Left lung (tissue), 10 donors: ENCODE measurements around the gene ANO3. TPM values are rescaled to one million over a fixed set of nuclear protein-coding genes. Genes with fewer than 3 reads are reported as not detected.

Experiments
- ATAC-seq: fragments of 200-7000 bp; cut with Tn5 transposase; one replicate; pipeline ENCODE4 v1.9.1; 2020; ENCODE audit warnings: moderate library complexity
- DNase-seq, 4 donors: peaks; one replicate each; pipeline ENCODE4 v3.0.0-alpha.2; 2013 to 2020
- H3K27ac ChIP-seq, 2 donors: fragments of 200-600 bp; sonication (generic) in 1 of 2; one replicate each; pipeline versions ENCODE4 v1.5.0 to v1.8.0; 2020 to 2021
- H3K27me3 ChIP-seq, 2 donors: fragments of 200-600 bp; sonication (generic) in 1 of 2; one replicate each; pipeline versions ENCODE4 v1.5.0 to v1.8.0; 2020 to 2021
- H3K36me3 ChIP-seq, 2 donors: fragments of 200-600 bp; sonication (generic) in 1 of 2; one replicate each; pipeline versions ENCODE4 v1.5.0 to v1.8.0; 2020 to 2021
- H3K4me1 ChIP-seq, 2 donors: fragments of 200-600 bp; one replicate each; pipeline ENCODE4 v1.8.0; 2021
- H3K4me3 ChIP-seq, 2 donors: fragments of 200-600 bp; sonication (generic) in 1 of 2; one replicate each; pipeline versions ENCODE4 v1.5.0 to v1.8.0; 2020 to 2021; ENCODE audit warnings: mild to moderate bottlenecking in 1 of 2
- H3K9me3 ChIP-seq, 2 donors: fragments of 200-600 bp; sonication (generic) in 1 of 2; one replicate each; pipeline versions ENCODE4 v1.5.0 to v1.8.0; 2020 to 2021
- intact Hi-C, 2 donors: fragments of 100-400 bp; cut with DNase I; formaldehyde crosslinking; loops; one replicate each; pipeline versions ENCODE4 v1.11.2 to v1.14.2; 2022
- polyA plus RNA-seq, 6 donors: library from polyadenylated mRNA; unstranded; fragments of 120-200 nt; gene quantifications; one replicate each; pipeline ENCODE4 v1.2.1, GENCODE V29; 2013; ENCODE audit not compliant: insufficient read length in 6 of 6
- total RNA-seq, 2 donors: library from RNA; stranded (reverse); fragmentation: NEBNext Ultra II Directional; extraction: Animal tissue kit (Norgen Biotek cat#: 25700); gene quantifications; one replicate each; pipeline ENCODE4 v1.2.1, GENCODE V29; 2021
- TF ChIP-seq, protein P1 (sequence below), 2 donors: fragments of 200-600 bp; sonication (generic) in 1 of 2; IDR thresholded peaks; one replicate each; pipeline versions ENCODE4 v1.5.0 to v1.8.0; 2021; ENCODE audit warnings: antibody characterized with exemption in 2 of 2
- donor health status: DM: no; HTN: yes; CAD: no.
- donor health status: DM: no; HTN: no; CAD: no.

The ANO3 gene
- total and polyA plus RNA-seq, 8 donors, result 0.31 to 1.4 (median 0.56) TPM

DNA sequence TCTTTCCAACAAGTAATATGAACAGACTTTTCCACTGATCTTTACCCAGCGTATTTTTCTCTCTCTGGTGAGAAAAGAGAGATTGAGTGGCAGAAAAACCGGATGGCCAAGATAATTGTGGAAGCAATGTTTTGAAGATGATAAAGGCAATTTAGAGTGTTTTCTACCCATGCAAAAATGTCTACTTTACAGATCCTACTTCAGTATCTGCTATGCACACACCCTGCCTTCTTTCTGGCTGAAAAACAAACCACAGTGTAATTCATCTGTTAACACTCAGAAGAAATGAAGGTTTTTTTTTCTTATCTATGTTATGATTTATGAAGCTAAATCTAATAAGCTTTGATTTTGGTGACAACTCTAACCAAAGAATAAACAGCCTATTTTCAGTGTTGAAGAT is 333.1 kb downstream of the ANO3 start:
- Histone ChIP-seq H3K9me3 (no peaks in the 10 kb centered on the region), H3K4me3 (no peak overlapping the region), H3K27me3 (no peaks in the 10 kb centered on the region), H3K36me3 (no peaks in the 10 kb centered on the region), H3K27ac (no peak overlapping the region), H3K4me1 (no peaks in the 10 kb centered on the region)
- intact Hi-C loops, result no loop called here
- ATAC-seq, result no peak
- TF ChIP-seq, protein P1, sequence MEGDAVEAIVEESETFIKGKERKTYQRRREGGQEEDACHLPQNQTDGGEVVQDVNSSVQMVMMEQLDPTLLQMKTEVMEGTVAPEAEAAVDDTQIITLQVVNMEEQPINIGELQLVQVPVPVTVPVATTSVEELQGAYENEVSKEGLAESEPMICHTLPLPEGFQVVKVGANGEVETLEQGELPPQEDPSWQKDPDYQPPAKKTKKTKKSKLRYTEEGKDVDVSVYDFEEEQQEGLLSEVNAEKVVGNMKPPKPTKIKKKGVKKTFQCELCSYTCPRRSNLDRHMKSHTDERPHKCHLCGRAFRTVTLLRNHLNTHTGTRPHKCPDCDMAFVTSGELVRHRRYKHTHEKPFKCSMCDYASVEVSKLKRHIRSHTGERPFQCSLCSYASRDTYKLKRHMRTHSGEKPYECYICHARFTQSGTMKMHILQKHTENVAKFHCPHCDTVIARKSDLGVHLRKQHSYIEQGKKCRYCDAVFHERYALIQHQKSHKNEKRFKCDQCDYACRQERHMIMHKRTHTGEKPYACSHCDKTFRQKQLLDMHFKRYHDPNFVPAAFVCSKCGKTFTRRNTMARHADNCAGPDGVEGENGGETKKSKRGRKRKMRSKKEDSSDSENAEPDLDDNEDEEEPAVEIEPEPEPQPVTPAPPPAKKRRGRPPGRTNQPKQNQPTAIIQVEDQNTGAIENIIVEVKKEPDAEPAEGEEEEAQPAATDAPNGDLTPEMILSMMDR (IDR thresholded peaks at IDR 0.05), result no peak
- DNase-seq, result peak in 2 of 4 donors; percentile 43 to 44

DNA sequence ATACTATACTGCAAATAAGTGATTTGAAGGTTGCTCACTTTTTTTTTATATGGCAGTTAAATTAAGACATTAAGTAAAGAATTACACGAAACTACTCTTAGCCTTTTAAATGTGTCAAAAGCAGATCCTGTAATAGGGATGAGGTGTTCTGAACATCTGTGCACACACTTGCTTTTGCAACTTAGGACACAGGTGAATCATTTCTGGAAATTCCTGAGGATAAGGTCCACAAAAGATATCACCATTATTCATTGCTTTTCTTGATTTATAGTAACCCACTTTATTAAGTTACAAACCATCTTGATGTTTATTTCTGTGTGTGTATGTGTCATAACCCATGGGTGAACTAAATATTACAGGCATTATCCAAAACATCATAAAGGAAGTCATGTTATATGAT is 334.0 kb downstream of the ANO3 start:
- H3K9me3 ChIP-seq, result no peaks in the 10 kb centered on the region
- H3K4me1 ChIP-seq, result no peaks in the 10 kb centered on the region
- intact Hi-C loops, result no loop called here
- H3K27ac ChIP-seq, result no peak overlapping the region
- no peaks in the 10 kb centered on the region for H3K27me3 ChIP-seq
- H3K36me3 ChIP-seq, result no peaks in the 10 kb centered on the region
- no peak overlapping the region for H3K4me3 ChIP-seq
- ATAC-seq (no peak), DNase-seq (no peak)
- TF ChIP-seq, protein P1 (IDR thresholded peaks at IDR 0.05), result no peak

DNA sequence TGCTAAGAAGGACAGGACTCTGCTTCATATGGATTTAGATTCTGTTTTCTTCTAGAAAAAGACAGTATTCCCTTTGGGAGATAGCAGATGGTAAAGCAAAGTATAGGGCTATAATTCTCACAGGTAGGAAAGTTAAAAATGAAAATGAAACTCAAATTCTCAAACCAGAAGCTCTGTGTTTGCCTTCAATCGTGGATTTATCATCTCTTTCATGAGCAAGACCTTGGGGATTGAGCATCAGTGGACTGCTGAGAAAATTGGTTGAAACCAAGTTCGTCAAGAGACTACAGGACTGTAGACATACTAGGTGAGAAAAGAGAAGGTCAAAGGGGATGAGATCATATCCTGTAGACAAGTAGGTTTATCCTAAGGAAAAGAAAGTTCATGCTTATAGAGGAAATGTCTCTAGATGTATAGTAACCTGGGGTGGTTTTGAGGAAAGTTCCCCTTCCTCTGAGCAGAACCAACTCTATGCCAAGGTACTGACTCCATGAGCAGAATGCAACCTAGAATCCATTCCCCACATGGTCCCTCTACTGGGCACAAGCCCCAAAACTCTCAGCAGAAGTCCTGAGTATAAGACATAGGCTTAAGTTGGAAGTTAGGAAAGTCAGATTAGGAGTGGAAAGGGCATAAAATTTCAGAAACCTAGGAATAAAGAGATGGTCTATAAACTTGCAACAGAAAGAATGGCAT is 343.5 kb downstream of the ANO3 start:
- TF ChIP-seq, protein P1 (IDR thresholded peaks at IDR 0.05), result no peak
- Histone ChIP-seq H3K36me3 (no peaks in the 10 kb centered on the region), H3K27ac (no peak overlapping the region), H3K4me3 (no peak overlapping the region), H3K9me3 (no peaks in the 10 kb centered on the region), H3K4me1 (no peaks in the 10 kb centered on the region), H3K27me3 (no peaks in the 10 kb centered on the region)
- intact Hi-C loops, result no loop called here
- no peak for DNase-seq
- ATAC-seq, result no peak

DNA sequence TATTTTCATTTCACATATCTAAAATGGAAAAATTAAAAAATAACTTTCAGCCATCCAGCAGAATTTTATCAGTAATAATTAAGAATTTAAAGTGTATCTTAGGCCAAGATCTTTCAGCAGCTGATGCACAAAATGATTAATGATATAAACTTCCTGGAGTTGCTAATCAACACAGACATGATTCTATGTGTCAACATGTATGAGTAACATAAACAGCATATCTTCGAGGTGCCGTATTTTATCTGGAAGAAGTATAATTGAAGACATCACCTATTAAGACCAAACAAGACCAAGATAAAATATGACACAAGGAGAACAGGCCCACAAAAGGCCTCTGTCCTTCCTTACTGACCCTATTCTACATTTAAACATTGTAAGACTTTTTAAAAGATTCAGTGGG is 344.7 kb downstream of the ANO3 start:
- no peaks in the 10 kb centered on the region for H3K27me3 ChIP-seq
- H3K9me3 ChIP-seq, result no peaks in the 10 kb centered on the region
- ATAC-seq (no peak), DNase-seq (no peak)
- H3K4me1 ChIP-seq, result no peaks in the 10 kb centered on the region
- intact Hi-C loops, result no loop called here
- H3K4me3 ChIP-seq, result no peak overlapping the region
- no peaks in the 10 kb centered on the region for H3K36me3 ChIP-seq
- TF ChIP-seq, protein P1 (IDR thresholded peaks at IDR 0.05), result no peak
- H3K27ac ChIP-seq, result no peak overlapping the region

DNA sequence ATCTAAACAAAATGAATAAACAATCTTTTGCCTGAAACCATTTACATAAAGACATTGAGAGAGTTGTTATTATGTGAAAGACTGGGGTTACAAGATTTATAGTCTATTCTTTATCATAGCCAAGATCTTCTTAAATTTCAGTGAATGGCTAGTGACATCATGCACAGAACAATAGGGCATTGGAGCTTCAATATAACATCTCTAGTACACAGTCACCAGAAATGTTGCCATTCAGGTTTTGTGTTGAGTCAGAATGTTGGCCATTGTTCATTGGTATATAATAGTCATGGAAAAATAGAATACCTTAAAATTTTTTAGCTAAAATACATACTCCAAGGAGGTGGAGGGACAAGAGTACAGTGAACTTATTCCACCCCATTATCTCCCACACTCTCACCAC is 345.6 kb downstream of the ANO3 start:
- H3K4me1 ChIP-seq, result no peaks in the 10 kb centered on the region
- no peaks in the 10 kb centered on the region for H3K27me3 ChIP-seq
- TF ChIP-seq, protein P1 (IDR thresholded peaks at IDR 0.05), result no peak
- no peaks in the 10 kb centered on the region for H3K9me3 ChIP-seq
- intact Hi-C loops, result no loop called here
- DNase-seq (no peak), ATAC-seq (no peak)
- no peak overlapping the region for H3K27ac ChIP-seq
- H3K36me3 ChIP-seq, result no peaks in the 10 kb centered on the region
- no peak overlapping the region for H3K4me3 ChIP-seq
